ENCODE measurements around the gene CPA4.

The CPA4 gene

DNA sequence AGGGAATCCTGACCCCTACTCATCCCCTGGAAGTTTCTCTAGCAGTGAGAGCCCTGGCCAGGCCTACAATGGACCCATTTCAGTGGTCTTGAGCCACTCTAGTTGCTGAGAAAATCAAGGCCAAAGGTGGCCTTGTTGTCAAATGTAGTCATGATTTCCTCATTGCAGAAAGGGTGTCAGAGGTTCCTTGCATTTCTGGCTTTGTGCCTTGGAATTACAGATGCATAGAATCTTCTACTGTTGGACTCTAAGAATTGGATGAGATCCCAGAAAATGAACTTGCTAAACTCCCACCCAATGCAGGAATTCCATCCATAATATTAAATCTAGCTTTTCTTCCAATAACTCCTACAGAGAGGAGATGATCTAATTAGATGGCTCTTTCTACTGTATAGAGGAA is 14.1 kb upstream of the CPA4 start:
- Mint-ChIP-seq H3K4me1 (peaks cover 73% of the 10 kb centered on the region), H3K9me3 (no peaks in the 10 kb centered on the region), H3K36me3 (ENCODE audit: low read depth) (no peaks in the 10 kb centered on the region), H3K27me3 (ENCODE audit: low read depth) (no peaks in the 10 kb centered on the region), H3K27ac (peak overlapping the region; percentile 99 to 100 (median 100)), H3K4me3 (no peak overlapping the region)
- TF ChIP-seq, protein P1, sequence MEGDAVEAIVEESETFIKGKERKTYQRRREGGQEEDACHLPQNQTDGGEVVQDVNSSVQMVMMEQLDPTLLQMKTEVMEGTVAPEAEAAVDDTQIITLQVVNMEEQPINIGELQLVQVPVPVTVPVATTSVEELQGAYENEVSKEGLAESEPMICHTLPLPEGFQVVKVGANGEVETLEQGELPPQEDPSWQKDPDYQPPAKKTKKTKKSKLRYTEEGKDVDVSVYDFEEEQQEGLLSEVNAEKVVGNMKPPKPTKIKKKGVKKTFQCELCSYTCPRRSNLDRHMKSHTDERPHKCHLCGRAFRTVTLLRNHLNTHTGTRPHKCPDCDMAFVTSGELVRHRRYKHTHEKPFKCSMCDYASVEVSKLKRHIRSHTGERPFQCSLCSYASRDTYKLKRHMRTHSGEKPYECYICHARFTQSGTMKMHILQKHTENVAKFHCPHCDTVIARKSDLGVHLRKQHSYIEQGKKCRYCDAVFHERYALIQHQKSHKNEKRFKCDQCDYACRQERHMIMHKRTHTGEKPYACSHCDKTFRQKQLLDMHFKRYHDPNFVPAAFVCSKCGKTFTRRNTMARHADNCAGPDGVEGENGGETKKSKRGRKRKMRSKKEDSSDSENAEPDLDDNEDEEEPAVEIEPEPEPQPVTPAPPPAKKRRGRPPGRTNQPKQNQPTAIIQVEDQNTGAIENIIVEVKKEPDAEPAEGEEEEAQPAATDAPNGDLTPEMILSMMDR (IDR thresholded peaks at IDR 0.05; ENCODE audit: unreplicated experiment in 3 of 3), result no peak

DNA sequence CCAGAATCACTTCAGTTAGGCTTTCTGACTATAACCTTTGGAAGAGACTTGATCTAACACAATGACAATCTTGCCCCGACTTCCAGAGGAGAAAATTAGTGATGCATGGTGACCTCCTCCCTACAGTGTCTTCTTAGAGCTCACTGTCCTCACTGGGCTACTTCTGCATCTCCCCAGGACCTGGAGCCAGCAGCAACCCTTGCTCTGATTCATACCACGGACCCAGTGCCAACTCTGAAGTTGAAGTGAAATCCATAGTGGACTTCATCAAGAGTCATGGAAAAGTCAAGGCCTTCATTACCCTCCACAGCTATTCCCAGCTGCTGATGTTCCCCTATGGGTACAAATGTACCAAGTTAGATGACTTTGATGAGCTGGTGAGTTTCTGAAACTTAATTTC is 13.7 kb upstream of the CPA4 start:
- H3K27me3 Mint-ChIP-seq (ENCODE audit: low read depth), result no peaks in the 10 kb centered on the region
- TF ChIP-seq, protein P1 (IDR thresholded peaks at IDR 0.05; ENCODE audit: unreplicated experiment in 3 of 3), result no peak
- no peak overlapping the region for H3K4me3 Mint-ChIP-seq
- no peaks in the 10 kb centered on the region for H3K9me3 Mint-ChIP-seq
- peaks cover 69% of the 10 kb centered on the region for H3K4me1 Mint-ChIP-seq
- peak overlapping the region; percentile 99 to 100 (median 100) for H3K27ac Mint-ChIP-seq
- H3K36me3 Mint-ChIP-seq (ENCODE audit: low read depth), result no peaks in the 10 kb centered on the region

DNA sequence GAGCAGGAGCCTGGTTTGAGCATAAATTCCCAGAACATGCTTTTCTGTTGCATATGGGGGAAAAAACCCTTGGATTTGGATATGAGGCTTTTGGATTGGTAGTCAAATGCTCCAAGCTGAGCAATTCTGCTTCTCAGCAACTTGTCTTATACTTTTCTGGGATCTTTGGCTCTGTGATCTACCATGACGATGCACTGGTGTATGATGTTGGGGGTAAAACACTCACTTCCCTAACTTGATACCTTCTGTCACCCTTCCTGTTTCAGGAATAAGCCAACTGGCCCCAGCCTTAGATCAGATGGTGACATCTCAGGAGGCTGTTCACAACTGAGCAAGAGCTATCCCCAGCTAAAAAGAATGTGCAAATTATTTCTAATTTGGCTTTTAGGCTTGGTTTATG is 13.1 kb upstream of the CPA4 start:
- H3K4me3 Mint-ChIP-seq, result no peak overlapping the region
- TF ChIP-seq, protein P1 (IDR thresholded peaks at IDR 0.05; ENCODE audit: unreplicated experiment in 3 of 3), result no peak
- no peaks in the 10 kb centered on the region for H3K9me3 Mint-ChIP-seq
- H3K4me1 Mint-ChIP-seq, result peaks cover 63% of the 10 kb centered on the region
- no peaks in the 10 kb centered on the region for H3K36me3 Mint-ChIP-seq (ENCODE audit: low read depth)
- peak overlapping the region; percentile 99 to 100 (median 100) for H3K27ac Mint-ChIP-seq
- H3K27me3 Mint-ChIP-seq (ENCODE audit: low read depth), result no peaks in the 10 kb centered on the region

DNA sequence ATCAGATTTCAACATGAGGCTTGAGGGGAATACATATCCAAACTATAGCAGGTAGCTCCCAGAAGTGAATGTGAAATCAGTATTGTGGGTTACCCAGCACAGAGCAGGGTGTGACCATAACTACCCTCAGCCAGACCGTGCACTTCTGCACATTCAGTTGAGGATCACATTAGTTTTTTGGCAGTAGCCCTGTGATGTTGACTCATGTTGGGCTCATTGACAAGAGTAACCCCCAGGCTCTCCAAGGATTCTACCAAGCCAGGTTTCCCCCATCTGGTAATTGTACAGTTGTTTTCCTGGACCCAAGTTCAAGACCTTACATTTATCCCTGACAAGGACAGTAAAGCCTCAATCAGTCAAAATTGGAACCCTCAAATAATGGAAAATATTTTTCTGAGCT is 11.7 kb upstream of the CPA4 start:
- Mint-ChIP-seq H3K4me1 (peaks cover 49% of the 10 kb centered on the region), H3K27ac (peak overlapping the region in 2 of 3 experiments; percentile 71 to 100), H3K36me3 (ENCODE audit: low read depth) (no peaks in the 10 kb centered on the region), H3K9me3 (no peaks in the 10 kb centered on the region), H3K4me3 (no peak overlapping the region), H3K27me3 (ENCODE audit: low read depth) (no peaks in the 10 kb centered on the region)
- TF ChIP-seq, protein P1 (IDR thresholded peaks at IDR 0.05; ENCODE audit: unreplicated experiment in 3 of 3), result no peak

DNA sequence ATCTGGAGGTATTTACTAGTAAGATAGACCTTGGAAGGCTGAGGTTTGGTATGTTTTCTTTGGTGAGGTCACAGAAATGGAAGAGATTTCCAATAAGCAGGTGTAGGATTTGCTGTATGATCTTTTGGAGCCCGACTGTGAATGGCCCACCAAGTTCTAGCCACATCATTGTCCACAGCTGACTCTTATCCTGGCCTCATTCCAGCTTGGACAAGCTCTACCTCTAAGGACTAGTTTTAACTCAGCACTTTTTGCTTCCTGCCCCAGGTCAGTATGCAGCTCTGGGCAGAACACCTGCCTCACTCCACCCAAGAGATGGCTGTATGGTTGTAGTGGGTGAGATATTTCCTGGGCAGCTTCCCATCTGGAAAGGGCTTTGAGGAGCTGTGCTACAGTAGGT is 6.1 kb upstream of the CPA4 start:
- TF ChIP-seq, protein P1 (IDR thresholded peaks at IDR 0.05; ENCODE audit: unreplicated experiment in 3 of 3), result no peak
- peak overlapping the region in 2 of 3 experiments; percentile 47 to 72 for H3K27ac Mint-ChIP-seq

DNA sequence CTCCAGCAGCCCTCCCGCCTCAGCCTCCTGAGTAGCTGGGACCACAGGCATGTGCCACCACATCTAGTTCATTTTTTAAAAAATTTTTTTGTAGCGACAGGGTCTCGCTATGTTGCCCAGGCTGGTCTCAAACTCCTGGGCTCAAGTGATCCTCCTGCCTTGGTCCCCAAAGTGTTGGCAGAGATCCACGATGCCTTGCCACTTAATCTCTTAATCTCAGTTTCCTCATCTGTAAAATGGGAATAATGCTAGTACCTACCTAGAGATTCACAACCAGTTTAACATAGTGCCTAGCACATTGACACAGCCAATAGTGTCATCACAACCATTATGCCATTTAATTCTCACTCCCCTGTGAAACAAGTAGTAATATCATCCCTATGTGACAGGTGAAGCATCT is 4.8 kb upstream of the CPA4 start:
- H3K27me3 Mint-ChIP-seq (ENCODE audit: low read depth), result peaks cover 3% of the 10 kb centered on the region
- H3K4me3 Mint-ChIP-seq, result no peak overlapping the region

More for the DNA sequence above, 6.1 kb upstream of the CPA4 start:
- Mint-ChIP-seq H3K27me3 (ENCODE audit: low read depth) (peaks cover 3% of the 10 kb centered on the region), H3K4me1 (peaks cover 10% of the 10 kb centered on the region), H3K4me3 (no peak overlapping the region), H3K36me3 (ENCODE audit: low read depth) (peaks cover 3% of the 10 kb centered on the region), H3K9me3 (no peaks in the 10 kb centered on the region)

More for the DNA sequence above, 4.8 kb upstream of the CPA4 start:
- Mint-ChIP-seq H3K27ac (no peak overlapping the region), H3K4me1 (peaks cover 20% of the 10 kb centered on the region), H3K9me3 (no peaks in the 10 kb centered on the region), H3K36me3 (ENCODE audit: low read depth) (peaks cover 3% of the 10 kb centered on the region)
- TF ChIP-seq, protein P1 (IDR thresholded peaks at IDR 0.05; ENCODE audit: unreplicated experiment in 3 of 3), result no peak

All from nephron (organoid).